ENCODE measurements around the gene EMSY. TPM values are rescaled to one million over a fixed set of nuclear protein-coding genes. Genes with fewer than 3 reads are reported as not detected.

EMSY gene
- total and polyA plus RNA-seq, 9 of the 15 experiments (the other 6 are each of a cell fraction or from before 2014, with no cell fraction given), result 12.7 to 25.4 (median 17.9) TPM

DNA sequence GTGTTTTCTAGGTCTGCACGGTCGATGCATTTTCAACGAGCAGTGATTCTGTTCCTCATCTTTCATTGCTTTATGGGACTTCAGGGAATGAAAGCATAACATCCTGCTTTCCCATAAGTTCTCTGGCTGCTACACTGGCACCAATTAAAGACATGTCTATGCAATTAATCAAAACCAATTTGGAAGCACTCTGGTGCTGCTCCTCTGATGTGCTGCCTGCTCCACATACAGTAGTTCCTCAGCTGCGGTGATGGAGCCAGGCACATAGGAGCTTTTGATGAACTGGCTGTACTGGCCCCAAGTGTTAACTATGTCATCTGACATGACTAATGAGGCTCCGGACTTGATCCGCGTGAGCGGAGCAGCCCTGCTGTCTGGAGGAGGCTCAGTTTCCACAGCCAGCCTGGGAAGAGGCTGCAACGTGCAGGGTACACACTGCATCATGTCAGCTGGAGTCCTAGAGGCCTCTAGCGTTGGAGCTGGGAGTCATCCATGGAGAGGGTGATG, 33.9 kb upstream of the EMSY start (continued):
- TF ChIP-seq CHD7 (IDR thresholded peaks at IDR 0.05; ENCODE audit: low read depth, low read length), result no peak

Measured in K562 (cell line).